Muscle layer of duodenum (tissue), 2 donors: ENCODE data around the gene ELMO1.

Source experiments
- H3K27ac ChIP-seq: one replicate; pipeline ENCODE4 v1.7.0; 2013; ENCODE audit warnings: mild to moderate bottlenecking, low read length
- H3K27me3 ChIP-seq: one replicate; pipeline ENCODE4 v1.7.0; 2013; ENCODE audit warnings: low read depth, mild to moderate bottlenecking, control low read depth, low read length
- H3K36me3 ChIP-seq, 2 donors: one replicate each; pipeline ENCODE4 v1.7.0; 2013; ENCODE audit warnings: low read length in 2 of 2, control low read depth in 1 of 2, mild to moderate bottlenecking in 1 of 2; ENCODE audit not compliant: insufficient read depth in 2 of 2, control insufficient read depth in 1 of 2
- H3K4me1 ChIP-seq, 2 donors: one replicate each; pipeline ENCODE4 v1.7.0; 2013; ENCODE audit warnings: low read length in 2 of 2, mild to moderate bottlenecking in 2 of 2, control low read depth in 1 of 2, moderate library complexity in 1 of 2; ENCODE audit not compliant: insufficient read depth in 2 of 2, control insufficient read depth in 1 of 2
- H3K4me3 ChIP-seq, 2 donors: one replicate each; pipeline ENCODE4 v1.7.0; 2013; ENCODE audit warnings: low read length in 2 of 2, low read depth in 1 of 2, mild to moderate bottlenecking in 1 of 2
- H3K9me3 ChIP-seq, 2 donors: one replicate each; pipeline ENCODE4 v1.7.0; 2013; ENCODE audit warnings: low read length in 2 of 2, control low read depth in 1 of 2, mild to moderate bottlenecking in 1 of 2; ENCODE audit not compliant: control insufficient read depth in 1 of 2
- donor health status: healthy.

ELMO1 gene

GRCh38 chr7:36910401-36910800 lies 538.3 kb downstream of the ELMO1 start:
- Histone ChIP-seq H3K9me3 (no peaks in the 10 kb centered on the region), H3K4me3 (no peak overlapping the region), H3K4me1 (no peaks in the 10 kb centered on the region), H3K36me3 (no peaks in the 10 kb centered on the region), H3K27ac (no peak overlapping the region), H3K27me3 (no peaks in the 10 kb centered on the region)

- H3K27ac ChIP-seq: no peak overlapping the region
- H3K4me1 ChIP-seq: no peaks in the 10 kb centered on the region
- H3K9me3 ChIP-seq: no peaks in the 10 kb centered on the region
- no peak overlapping the region for H3K4me3 ChIP-seq
- no peaks in the 10 kb centered on the region for H3K27me3 ChIP-seq
- no peaks in the 10 kb centered on the region for H3K36me3 ChIP-seq
These were observed 541.6 kb downstream of the ELMO1 start for GRCh38 chr7:36906956-36907635.

- Histone ChIP-seq H3K4me1 (no peaks in the 10 kb centered on the region), H3K36me3 (no peaks in the 10 kb centered on the region)
These were observed 542.2 kb downstream of the ELMO1 start for GRCh38 chr7:36906448-36906847.

GRCh38 chr7:36905841-36906240 lies 542.8 kb downstream of the ELMO1 start:
- Histone ChIP-seq H3K36me3 (no peaks in the 10 kb centered on the region), H3K9me3 (no peaks in the 10 kb centered on the region), H3K27me3 (no peaks in the 10 kb centered on the region), H3K4me3 (no peak overlapping the region), H3K4me1 (no peaks in the 10 kb centered on the region), H3K27ac (no peak overlapping the region)

More at GRCh38 chr7:36906448-36906847, 542.2 kb downstream of the ELMO1 start:
- Histone ChIP-seq H3K27ac (no peak overlapping the region), H3K27me3 (no peaks in the 10 kb centered on the region), H3K9me3 (no peaks in the 10 kb centered on the region), H3K4me3 (no peak overlapping the region)

- Histone ChIP-seq H3K9me3 (no peaks in the 10 kb centered on the region), H3K36me3 (no peaks in the 10 kb centered on the region), H3K4me3 (no peak overlapping the region), H3K27me3 (no peaks in the 10 kb centered on the region), H3K27ac (no peak overlapping the region), H3K4me1 (no peaks in the 10 kb centered on the region)
These were observed 543.9 kb downstream of the ELMO1 start for GRCh38 chr7:36904802-36905201.

GRCh38 chr7:36904101-36904500 lies 544.6 kb downstream of the ELMO1 start:
- H3K4me3 ChIP-seq: no peak overlapping the region
- H3K27me3 ChIP-seq: no peaks in the 10 kb centered on the region
- H3K27ac ChIP-seq: no peak overlapping the region
- H3K4me1 ChIP-seq: no peaks in the 10 kb centered on the region
- no peaks in the 10 kb centered on the region for H3K36me3 ChIP-seq
- no peaks in the 10 kb centered on the region for H3K9me3 ChIP-seq

GRCh38 chr7:36900988-36901710 lies 547.5 kb downstream of the ELMO1 start:
- no peak overlapping the region for H3K4me3 ChIP-seq
- no peaks in the 10 kb centered on the region for H3K4me1 ChIP-seq
- no peak overlapping the region for H3K27ac ChIP-seq
- H3K27me3 ChIP-seq: no peaks in the 10 kb centered on the region
- H3K9me3 ChIP-seq: no peaks in the 10 kb centered on the region
- no peaks in the 10 kb centered on the region for H3K36me3 ChIP-seq

- peaks cover 4 to 5% of the 10 kb centered on the region in 2 donors for H3K36me3 ChIP-seq
- H3K9me3 ChIP-seq: no peaks in the 10 kb centered on the region
- H3K4me3 ChIP-seq: no peak overlapping the region
- no peaks in the 10 kb centered on the region for H3K27me3 ChIP-seq
- no peaks in the 10 kb centered on the region for H3K4me1 ChIP-seq
- H3K27ac ChIP-seq: no peak overlapping the region
These were observed 550.5 kb downstream of the ELMO1 start for GRCh38 chr7:36898186-36898585.

GRCh38 chr7:36896956-36897590 lies 551.6 kb downstream of the ELMO1 start:
- H3K9me3 ChIP-seq: no peaks in the 10 kb centered on the region
- no peak overlapping the region for H3K27ac ChIP-seq
- H3K36me3 ChIP-seq: peaks cover 4 to 6% of the 10 kb centered on the region in 2 donors
- H3K27me3 ChIP-seq: no peaks in the 10 kb centered on the region
- H3K4me1 ChIP-seq: no peaks in the 10 kb centered on the region
- H3K4me3 ChIP-seq: no peak overlapping the region

- Histone ChIP-seq H3K27ac (no peak overlapping the region), H3K27me3 (no peaks in the 10 kb centered on the region), H3K4me1 (no peaks in the 10 kb centered on the region), H3K4me3 (no peak overlapping the region), H3K9me3 (no peaks in the 10 kb centered on the region), H3K36me3 (peaks cover 4 to 6% of the 10 kb centered on the region in 2 donors)
These were observed 552.2 kb downstream of the ELMO1 start for GRCh38 chr7:36896418-36896817.

- Histone ChIP-seq H3K27me3 (no peaks in the 10 kb centered on the region), H3K27ac (no peak overlapping the region), H3K4me1 (no peaks in the 10 kb centered on the region), H3K4me3 (no peak overlapping the region), H3K9me3 (no peaks in the 10 kb centered on the region), H3K36me3 (peaks cover 4 to 6% of the 10 kb centered on the region in 2 donors)
These were observed 553.5 kb downstream of the ELMO1 start for GRCh38 chr7:36895192-36895591.
